ENCODE data around the gene BDKRB1.

DNA sequence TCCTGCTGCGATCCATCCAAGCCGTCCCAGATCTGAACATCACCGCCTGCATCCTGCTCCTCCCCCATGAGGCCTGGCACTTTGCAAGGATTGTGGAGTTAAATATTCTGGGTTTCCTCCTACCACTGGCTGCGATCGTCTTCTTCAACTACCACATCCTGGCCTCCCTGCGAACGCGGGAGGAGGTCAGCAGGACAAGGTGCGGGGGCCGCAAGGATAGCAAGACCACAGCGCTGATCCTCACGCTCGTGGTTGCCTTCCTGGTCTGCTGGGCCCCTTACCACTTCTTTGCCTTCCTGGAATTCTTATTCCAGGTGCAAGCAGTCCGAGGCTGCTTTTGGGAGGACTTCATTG, 8.2 kb downstream of the BDKRB1 start:
- TF ChIP-seq, protein P1, sequence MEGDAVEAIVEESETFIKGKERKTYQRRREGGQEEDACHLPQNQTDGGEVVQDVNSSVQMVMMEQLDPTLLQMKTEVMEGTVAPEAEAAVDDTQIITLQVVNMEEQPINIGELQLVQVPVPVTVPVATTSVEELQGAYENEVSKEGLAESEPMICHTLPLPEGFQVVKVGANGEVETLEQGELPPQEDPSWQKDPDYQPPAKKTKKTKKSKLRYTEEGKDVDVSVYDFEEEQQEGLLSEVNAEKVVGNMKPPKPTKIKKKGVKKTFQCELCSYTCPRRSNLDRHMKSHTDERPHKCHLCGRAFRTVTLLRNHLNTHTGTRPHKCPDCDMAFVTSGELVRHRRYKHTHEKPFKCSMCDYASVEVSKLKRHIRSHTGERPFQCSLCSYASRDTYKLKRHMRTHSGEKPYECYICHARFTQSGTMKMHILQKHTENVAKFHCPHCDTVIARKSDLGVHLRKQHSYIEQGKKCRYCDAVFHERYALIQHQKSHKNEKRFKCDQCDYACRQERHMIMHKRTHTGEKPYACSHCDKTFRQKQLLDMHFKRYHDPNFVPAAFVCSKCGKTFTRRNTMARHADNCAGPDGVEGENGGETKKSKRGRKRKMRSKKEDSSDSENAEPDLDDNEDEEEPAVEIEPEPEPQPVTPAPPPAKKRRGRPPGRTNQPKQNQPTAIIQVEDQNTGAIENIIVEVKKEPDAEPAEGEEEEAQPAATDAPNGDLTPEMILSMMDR (IDR thresholded peaks at IDR 0.05; ENCODE audit: low read depth, low read length, poor library complexity, severe bottlenecking): no peak
- TF ChIP-seq EZH2phosphoT487 (IDR thresholded peaks at IDR 0.05; ENCODE audit: borderline replicate concordance, low read length): no peak

All from DOHH2 (cell line).